ENCODE data around the gene RIPOR3.
"Not testable (repeated sequence)": the region's sequence is repeated elsewhere in the genome, so short reads cannot be mapped to it uniquely, and the experiment has no call there.

RIPOR3 gene

DNA sequence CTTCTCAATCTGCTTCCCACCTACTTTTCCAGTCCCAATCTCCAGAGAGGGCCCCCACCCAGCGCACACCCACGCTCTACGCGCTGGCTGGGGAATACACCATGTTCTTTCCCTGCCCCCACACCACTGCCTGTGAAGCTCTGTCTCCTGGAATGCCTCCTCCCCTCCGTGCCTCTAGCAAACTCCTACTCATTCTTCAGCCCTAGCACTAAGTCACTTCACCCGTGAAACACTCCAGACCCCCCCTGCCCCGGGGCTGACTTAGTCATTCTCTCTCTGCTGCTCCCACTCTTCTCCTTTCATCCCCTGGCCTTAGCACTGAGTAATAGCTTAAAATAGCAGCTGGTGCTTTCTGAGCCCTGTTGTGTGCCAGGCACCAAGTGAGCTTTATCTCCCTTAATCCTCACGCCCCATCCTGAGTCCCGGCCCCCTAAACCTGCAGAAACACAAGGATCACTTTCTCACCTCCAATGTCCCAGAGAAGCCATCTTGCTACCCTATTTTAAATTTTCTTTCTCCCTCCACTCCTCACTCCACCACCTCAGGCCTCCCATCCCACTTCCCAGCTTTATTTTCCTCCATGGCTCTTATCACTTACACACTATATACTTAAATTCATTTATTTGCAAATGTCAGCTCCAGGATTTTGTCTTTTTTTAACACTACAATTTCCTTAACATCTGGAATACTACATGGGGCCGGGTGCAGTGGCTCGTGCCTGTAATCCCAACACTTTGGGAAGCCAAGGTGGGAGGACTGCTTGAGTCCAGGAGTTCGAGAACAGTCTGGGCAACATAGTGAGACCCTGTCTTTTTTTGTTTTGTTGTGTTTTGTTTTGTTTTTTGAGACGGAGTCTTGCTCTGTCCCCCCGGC lies 33.7 kb upstream of the RIPOR3 start:
- FAIRE-seq = peak; percentile 96
- peak; percentile 100 for DNase-seq (ENCODE audit: low spot score)

DNA sequence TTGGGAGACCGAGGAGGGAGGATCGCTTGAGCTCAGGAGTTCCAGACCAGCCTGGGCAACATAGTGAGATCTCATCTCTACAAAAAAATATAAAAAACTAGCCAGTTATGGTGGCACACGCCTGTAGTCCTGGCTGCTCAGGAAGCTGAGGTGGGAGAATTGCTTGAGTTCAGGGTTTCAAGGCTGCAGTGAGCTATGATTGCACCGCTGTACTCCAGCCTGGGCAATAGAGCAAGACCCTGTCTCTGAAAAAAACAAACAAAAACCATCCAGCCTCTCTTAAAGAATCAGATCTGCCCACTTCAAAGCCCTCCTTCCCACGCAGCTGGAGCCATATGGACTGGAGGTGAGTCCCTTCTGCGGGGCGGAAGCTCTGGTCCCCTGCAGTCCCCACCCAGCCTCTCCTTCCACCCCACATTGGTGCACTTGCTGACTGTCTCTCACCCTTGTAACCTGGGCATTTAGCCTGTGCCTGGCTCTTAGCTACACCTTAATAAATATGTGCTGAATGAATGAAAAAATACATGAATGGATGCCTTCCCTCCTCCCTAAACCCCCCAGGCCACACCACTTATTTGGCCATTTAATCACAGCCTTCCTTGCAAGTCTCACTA lies 32.9 kb upstream of the RIPOR3 start:
- DNase-seq (ENCODE audit: low spot score) (no peak), FAIRE-seq (no peak)

DNA sequence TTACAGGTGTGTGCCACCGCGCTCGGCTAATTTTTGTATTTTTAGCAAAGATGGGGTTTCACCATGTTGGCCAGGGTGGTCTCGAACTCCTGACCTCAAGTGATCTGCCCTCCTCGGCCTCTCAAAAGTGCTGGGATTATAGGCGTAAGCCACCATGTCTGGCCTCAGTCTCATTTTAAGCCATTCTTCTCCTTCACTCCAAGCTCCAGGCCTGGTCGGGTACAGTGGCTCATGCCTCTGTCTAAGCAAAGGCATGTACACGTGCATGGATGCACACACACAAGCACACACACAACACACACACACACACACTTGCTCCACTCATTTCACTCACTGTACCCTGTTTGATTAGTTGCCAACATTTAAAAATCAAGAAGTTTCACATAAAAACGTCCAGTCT lies 32.3 kb upstream of the RIPOR3 start:
- FAIRE-seq = no peak
- DNase-seq (ENCODE audit: low spot score) = no peak

DNA sequence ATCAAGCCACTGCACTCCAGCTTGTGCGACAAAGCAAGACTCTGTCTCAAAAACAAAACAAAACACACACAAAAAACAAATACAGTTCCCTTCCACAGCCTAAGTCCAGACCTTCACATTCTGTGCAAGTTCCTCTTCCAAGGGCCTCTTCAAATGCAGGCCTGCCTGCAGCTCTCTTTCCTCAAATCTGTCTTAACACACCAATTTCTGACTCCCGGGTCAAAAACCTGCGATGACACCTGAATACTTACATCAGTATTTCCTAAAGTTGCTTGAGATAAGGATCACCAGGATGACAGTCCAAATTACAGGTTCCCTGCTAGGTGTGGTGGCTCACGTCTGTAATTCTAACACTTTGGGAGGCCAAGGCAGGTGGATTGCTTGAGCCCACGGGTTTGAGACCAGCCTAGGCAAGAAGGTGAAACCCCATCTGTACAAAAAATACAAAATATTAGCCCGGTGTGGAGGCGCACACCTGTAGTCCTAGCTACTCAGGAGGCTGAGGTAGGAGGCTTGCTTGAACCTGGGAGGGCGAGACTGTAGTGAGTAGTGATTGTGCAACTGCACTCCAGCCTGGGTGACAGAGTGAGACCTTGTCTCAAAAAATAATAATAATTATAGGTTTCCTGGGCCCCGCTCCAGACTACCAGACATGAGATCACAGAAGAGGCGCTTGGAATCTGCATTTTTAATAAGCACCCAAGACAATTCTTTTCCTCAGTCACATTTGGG lies 31.2 kb upstream of the RIPOR3 start:
- DNase-seq (ENCODE audit: low spot score) = no peak
- FAIRE-seq = no peak

DNA sequence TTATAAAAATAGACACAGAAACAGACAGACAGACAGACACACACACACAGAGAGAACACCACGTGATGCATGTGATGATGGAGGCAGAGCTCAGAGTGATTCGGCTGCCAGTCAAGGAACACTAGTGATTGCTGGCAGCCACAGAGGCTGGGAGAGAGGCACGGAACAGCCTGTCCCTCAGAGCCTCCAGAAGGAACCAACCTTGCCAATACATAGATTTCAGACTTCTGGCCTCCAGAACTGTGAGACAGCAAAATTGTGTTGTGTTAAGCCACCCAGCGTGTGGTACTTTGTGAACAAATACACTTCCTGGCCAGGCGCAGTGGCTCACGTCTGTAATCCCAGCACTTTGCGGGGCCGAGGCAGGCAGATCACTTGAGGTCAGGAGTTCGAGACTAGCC lies 30.5 kb upstream of the RIPOR3 start:
- DNase-seq (ENCODE audit: low spot score) = peak; percentile 31
- no peak for FAIRE-seq

DNA sequence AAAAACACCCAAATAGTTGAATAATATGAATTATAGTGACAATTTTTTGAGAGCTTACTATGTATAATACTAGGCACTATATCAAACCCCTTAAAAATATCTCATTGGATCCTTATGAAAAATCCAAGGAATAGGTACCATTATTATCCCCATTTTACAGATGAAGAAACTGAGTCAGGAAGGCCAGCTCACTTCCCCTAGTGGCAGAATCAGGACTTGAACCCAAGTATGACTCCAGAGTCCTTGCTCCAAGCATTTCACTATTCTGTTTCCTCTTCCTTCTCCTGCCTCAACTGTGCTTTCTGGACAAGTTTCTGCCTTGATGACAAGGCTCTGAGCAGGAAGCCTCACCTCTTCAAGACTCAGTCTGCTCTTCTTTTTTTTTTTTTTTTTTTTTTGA lies 29.2 kb upstream of the RIPOR3 start:
- no peak for DNase-seq (ENCODE audit: low spot score)
- FAIRE-seq = no peak

DNA sequence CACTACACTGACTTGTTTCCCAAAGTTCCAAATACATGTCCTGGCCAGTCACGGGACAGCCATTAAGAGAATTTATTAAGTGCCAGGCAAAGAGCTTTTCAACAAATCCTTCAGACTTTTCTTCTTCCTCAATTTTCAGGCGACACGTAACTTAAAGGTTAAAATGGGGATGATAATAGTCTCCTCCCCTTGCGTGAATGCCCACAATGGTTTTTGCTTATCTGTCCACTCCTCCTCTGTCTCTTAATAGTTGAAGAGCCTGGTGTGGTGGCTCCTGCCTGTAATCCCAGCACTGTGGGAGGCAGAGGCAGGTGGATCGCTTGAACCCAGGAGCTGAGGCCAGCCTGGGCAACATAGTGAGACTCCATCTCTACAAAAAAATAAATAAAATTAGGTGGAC lies 28.7 kb upstream of the RIPOR3 start:
- DNase-seq (ENCODE audit: low spot score) (no peak), FAIRE-seq (no peak)

DNA sequence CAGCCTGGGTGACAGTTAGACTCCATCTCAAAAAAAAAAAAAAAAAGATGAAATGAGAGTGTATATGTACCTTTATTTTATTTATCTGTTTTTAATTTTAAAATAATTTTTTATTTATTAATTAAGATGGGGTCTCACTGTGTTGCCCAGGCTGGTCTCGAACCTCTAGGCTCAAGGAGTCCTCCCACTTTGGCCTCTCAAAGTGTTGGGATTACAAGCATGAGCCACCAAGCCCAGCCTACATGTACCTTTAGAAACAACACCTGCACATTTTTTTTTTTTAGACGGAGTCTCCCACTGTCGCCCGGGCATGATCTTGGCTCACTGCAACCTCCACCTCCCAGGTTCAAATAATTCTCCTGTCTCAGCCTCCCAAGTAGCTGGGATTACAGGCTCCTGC lies 28.0 kb upstream of the RIPOR3 start:
- no peak for DNase-seq (ENCODE audit: low spot score)
- FAIRE-seq = no peak

DNA sequence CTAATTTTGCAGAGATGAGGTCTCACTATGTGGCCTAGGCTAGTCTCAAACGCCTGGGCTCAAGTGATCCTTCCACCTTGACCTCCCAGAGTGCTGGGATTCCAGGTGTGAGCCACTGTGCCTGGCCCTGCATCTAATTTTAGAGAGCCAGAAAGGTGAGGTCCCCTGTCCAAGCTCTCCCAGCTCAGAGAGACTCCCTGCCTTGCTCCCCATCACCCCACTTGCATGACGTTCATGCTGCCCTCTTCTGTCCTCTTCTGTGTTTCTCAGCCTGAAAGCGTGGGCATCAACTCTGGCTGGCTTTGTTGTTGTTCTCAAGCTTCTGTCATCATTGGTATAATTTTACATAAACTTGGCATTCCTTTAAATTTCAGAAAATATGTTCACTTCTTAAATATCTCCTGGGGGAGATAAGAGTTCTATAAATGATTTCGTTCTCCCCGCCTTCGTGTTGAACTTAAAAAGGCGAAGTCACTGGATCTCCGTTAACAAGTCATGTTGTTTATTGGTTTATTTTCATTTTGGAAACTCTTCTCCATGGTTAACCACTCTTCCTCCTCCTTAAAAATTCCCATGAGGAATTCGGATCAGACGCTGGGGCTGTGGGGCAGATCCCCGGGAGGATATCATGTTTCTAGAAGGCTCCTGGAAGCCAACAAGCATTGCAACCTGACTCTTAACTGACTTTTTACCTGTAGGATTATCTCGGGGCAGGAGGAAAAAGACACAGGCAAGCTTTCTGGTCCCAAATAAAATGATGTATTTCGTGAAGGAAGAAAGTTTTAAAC lies 26.8 kb upstream of the RIPOR3 start:
- FAIRE-seq (no peak), DNase-seq (ENCODE audit: low spot score) (no peak)

DNA sequence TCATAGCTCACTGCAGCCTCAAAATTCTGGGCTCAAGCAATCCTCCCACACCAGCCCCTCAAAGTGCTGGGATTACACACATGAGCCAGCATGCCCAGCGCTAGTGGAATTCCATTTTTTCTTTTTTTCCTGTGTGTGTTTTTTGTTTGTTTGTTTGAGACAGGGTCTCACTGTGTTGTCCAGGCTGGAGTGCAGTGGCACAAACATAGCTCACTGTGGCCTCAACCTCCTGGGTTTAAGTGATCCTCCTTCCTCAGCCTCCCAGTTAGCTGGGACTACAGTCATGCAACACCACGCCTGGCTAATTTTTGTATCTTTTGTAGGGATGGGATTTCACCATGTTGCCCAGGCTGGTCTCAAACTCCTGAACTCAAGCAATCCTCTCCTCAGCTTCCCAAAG lies 26.0 kb upstream of the RIPOR3 start:
- no peak for DNase-seq (ENCODE audit: low spot score)
- FAIRE-seq = no peak

DNA sequence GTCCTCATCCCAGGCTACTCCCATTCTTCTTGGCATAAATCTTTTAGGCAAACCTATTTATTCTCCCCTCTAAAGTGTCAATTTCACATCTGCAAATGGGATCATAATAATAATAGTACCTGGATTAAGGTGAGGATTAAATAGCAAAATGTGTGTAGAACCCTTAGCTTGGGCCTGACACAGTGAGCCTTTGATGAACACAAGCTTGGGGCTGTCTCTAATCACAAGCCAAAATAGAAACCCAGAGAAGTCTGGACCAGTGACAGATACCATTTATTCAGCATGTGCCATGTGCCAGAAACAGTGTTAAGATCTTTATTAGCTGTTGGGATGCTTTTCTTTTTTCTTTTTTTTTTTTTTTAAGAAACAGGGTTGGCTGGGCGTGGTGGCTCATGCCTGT lies 25.2 kb upstream of the RIPOR3 start:
- no peak for FAIRE-seq
- DNase-seq (ENCODE audit: low spot score) = no peak

DNA sequence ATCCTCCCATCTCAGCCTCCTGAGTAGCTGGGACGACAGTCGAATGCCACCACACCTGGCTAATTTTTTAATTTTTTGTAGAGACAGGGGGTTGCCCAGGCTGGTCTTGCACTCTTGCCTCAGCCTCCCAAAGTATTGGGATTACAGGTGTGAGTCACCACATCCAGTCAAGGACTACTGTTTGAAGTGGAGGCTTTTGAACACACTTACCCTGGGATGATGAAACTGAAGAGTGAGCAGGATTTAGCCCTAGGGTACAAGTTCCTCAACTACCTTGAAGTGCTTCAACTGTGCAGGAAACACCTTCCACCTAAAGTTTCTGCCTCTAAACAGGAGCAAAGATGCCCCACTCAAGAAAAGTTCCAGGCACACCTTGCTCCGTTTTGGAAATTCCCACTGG lies 24.4 kb upstream of the RIPOR3 start:
- DNase-seq (ENCODE audit: low spot score) (no peak), FAIRE-seq (no peak)

DNA sequence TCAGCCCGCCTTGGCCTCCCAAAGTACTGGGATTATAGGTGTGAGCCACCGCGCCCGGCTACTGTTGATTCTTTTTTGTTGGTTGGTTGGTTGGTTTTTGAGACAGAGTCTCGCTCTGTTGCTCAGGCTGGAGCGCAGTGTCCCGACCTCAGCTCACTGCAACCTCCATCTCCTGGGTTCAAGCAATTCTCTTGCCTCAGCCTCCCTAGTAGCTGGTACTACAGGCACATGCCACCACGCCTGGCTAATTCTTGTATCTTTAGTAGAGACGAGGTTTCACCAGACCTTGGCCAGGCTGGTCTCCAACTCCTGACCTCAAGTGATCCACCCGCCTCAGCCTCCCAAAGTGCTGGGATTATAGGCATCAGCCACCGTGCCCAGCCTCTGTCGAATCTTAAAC lies 23.1 kb upstream of the RIPOR3 start:
- FAIRE-seq; DNase-seq (ENCODE audit: low spot score): not testable (repeated sequence)

DNA sequence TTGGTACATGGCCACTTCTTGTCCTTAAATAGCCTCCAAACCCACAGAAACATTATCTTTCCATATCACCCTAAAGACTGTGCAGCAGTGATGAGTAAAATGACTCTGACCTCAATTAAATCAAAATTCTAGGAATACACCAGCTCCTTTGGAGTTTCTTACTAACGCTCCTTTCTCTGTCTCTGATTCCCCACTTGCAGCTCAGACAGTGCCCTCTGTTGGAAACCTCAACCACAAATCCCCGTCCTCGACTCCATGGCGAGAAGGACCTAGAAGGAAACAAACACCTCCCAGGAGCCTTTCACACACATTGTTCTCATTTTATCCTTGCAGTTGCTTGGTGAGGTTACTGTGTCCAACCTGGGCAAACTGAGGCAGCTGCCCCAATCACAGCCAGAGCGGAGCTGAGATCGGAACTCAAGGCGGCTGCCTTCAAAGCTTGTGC lies 22.3 kb upstream of the RIPOR3 start:
- DNase-seq (ENCODE audit: low spot score) = no peak
- FAIRE-seq = no peak

DNA sequence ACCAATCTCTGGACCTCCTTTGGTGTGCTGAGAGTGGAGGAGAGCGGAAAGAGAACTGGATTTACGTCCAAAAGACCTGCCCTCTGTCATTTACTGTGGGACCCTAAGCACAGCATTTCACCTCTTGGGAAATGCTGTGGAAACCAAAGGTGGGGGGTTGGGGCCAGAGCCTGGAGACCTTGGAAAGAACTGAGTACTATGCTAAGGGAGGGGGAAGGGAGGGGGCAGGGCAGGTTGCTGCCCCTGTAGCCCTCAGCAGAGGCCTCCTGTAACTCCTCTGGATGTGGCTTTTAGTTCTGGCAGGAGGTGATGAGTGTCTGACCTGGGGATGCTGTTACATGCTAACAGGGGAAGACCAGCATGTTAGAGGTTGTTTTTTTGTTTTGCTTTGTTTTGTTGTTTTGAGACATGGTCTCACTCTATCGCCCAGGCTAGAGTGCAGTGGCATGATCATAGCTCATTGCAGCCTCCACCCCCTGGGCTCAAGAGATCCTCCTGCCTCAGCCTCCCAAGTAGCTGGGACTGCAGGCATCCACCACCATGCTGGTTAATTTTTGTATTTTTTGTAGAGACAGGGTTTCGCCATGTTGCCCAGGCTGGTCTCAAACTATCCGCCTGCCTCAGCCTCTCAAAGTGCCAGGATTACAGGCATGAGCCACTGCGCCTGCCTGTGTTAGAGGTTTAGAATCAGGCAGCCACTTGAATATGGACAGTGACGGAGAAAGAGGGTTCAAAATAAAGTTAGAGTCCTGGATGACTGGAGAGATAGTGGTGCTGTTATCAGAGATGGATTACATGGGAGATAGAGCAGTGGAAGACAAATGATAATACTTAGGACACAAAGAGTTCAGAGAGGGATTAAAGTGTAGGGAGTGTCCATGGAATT lies 21.7 kb upstream of the RIPOR3 start:
- FAIRE-seq = no peak
- DNase-seq (ENCODE audit: low spot score) = no peak

DNA sequence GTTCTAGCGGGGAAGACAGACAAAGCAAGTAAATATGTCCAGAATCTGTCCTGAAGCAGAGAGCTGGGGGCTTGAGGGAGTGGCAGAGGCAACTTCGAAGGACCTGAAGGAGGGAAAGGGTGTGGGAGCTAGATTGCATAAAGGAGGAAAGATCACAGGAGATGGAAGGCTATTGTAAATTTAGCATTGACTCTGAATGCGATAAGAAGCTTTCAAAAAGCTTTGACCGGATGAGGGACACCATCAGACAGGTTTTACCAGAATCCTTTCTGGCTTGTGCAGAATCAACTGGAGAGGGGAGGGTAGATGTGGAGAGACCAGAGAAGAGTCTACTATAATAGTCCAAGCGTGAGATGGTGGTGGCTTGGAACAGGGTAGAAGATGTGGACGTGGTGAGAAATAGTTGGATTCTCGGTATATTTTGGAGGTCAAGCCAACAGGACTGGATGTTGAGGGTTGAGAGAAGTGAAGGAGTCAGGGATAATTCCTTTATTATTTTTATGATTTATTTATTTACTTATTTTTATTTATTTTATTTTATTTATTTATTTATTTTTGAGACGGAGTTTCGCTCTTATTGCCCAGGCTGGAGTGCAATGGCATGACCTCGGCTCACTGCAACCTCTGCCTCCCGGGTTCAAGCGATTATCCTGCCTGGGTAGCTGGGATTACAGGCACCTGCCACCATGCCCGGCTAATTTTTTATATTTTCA lies 19.9 kb upstream of the RIPOR3 start:
- FAIRE-seq (no peak), DNase-seq (ENCODE audit: low spot score) (no peak)

DNA sequence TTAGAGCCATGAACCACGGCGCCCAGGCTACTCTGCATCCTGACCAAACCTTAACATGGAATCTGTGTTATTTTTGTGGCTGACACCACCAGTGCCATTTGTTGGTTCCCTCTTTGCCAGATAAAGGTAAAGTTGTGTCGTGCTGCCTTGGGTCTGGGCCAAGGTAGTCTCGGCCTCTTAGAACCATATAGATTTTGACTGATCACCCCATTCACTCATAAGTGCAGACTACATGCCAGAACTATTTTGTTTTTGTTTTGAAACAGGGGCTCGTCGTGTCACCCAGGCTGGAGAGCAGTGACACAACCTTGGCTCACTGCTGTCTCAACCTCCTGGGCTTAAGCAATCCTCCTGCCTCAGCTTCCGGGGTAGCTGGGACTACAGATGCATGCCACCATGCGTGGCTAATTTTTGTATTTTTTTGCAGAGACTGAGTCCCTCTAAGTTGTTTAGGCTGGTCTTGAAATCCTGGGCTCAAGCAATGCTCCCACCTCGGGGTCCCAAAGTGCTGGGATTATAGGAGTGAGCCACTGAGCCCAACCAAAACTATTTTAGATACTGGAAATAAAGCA lies 19.2 kb upstream of the RIPOR3 start:
- peak; percentile 54 for DNase-seq (ENCODE audit: low spot score)

DNA sequence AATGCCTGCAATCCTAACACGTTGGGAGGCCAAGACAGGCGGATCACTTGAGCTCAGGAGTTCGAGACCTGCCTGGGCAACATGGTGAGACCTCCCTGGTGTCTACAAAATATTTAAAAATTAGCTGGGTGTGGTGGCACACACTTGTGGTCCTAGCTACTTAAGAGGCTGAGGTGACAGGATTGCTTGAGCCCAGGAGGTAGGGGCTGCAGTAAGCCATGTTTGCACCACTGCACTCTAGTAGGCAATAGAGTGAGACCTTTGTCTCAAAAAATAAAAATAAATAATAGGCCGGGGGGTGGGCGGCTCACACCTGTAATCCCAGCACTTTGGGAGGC lies 18.3 kb upstream of the RIPOR3 start:
- FAIRE-seq = no peak
- DNase-seq (ENCODE audit: low spot score) = no peak

More for the DNA sequence above, 19.2 kb upstream of the RIPOR3 start:
- no peak for FAIRE-seq

DNA sequence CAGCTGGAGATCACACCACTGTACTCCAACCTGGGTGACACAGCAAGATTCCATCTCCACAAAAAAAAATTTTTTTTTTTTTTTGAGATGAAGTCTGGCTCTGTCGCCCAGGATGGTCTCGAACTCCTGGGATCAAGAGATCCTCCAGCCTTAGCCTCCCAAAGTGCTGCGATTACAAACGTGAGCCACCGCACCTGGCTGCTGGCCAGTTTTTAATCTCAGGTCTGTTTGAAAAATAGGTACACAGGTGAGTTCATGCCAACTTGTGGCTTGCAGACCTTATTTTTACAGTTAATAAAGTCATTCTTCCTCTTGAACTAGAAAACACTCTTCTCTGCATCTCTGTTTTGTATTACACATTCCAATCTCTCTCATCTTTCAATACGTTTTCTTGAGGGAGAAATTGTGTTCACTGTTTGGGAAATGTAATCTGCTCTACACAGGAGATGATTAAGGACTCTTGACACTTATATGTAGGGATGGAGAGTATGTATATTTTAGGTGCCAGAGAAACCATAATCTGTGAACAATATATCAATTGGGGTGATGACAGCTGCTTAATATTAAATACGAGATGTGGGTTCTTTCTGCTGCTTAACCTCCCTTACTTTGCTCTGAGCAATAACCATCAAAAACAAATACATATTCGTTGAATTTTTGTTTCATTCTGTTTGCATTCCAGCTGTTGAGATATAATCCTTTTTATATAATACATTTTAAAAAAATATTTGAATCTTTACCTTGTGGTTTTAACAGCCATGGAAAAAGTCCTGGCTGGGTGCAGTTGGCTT lies 17.7 kb upstream of the RIPOR3 start:
- DNase-seq (ENCODE audit: low spot score) = no peak
- FAIRE-seq = no peak

Measured in RCC 7860 (cell line).